Measurements from ENCODE around the gene BCKDHA. TPM values are rescaled to one million over a fixed set of nuclear protein-coding genes. Genes with fewer than 3 reads are reported as not detected.

Gene BCKDHA
- total and polyA plus RNA-seq, 9 of the 15 experiments (the other 6 are each of a cell fraction or from before 2014, with no cell fraction given) = 4.5 to 52.5 (median 14.1) TPM

- no peak for TF ChIP-seq ATF4 (CRISPR knock-in tag; IDR thresholded peaks at IDR 0.05)
- TF ChIP-seq SMARCA5 (IDR thresholded peaks at IDR 0.05) = no peak
- TF ChIP-seq ZNF133 (CRISPR knock-in tag; IDR thresholded peaks at IDR 0.05) = no peak
- TF ChIP-seq DIDO1 (tag; IDR thresholded peaks at IDR 0.05; ENCODE audit: low read depth) = no peak
- 0 out of 2 replicates have a peak, but pooled peaks have one; percentile 39 for TF ChIP-seq ELF4 (CRISPR knock-in tag; IDR thresholded peaks at IDR 0.05)
These were observed 43.9 kb upstream of the BCKDHA start, which contains the start of gene TGFB1 (continued) for GRCh38 chr19:41353466-41354342.

DNA sequence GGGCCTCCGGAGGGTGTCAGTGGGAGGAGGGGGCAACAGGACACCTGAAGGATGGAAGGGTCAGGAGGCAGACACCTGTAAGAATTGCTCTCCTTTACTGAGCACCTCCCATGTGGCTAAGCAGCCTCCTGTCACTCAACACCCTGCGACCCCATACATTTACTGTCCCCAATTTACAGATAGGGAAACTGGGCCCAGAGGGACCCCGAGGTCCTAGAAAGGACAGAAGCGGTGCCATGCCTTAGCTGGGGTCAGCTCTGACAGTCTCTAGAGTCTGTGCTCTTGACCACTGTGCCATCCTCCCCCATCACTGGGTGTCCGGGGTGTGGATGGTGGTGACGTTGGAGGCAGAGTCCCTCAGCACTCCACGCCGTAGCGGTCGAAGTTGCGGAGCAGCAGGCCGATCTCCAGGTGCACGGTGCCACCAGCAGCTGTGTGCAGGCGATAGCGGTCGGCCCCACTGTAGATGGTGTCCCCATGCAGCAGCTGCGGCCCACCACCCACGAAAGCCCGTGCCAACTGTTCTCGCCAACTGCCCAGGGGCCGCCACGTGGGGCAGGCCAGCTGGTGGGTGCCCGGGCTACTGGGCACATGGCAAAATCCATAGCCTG, 43.2 kb upstream of the BCKDHA start:
- peak overlapping the region; percentile 98 for H3K4me3 ChIP-seq
- 86% methylated on average over 23 of the region's 23 CpGs for WGBS (ENCODE audit: insufficient coverage, low coverage, missing lambda C conversion rate)
- intact Hi-C loops (cut with micrococcal nuclease) = loop anchor here (5.0 kb wide), 2 partner anchors 47 to 92 kb away; partner anchors contain the start of gene HNRNPUL1
- H3K9me1 ChIP-seq (ENCODE audit: control insufficient read depth, insufficient read depth, low read length) = no peaks in the 10 kb centered on the region
- in situ Hi-C loops (cut with MboI) = no loop called here
- DNase-seq (ENCODE audit: extremely low read depth in 1 of 4, low spot score in 3 of 4) = no peak
- peaks cover 11 to 49% of the 10 kb centered on the region in 2 experiments for H3K4me1 ChIP-seq (replicated peaks in 1 of 2; ENCODE audit: control insufficient read depth in 2 of 2, insufficient read depth in 2 of 2, low read length in 2 of 2)
- no peaks in the 10 kb centered on the region for H3K9me3 ChIP-seq (replicated peaks; ENCODE audit: control insufficient read depth, insufficient read depth, low read depth, low read length)
- peaks cover 20% of the 10 kb centered on the region for H3K36me3 ChIP-seq (ENCODE audit: control insufficient read depth, insufficient read depth, low read length)
- CTCF ChIA-PET (ENCODE audit: low intra/inter-chr PET ratio) = no interaction called here
- H3K4me2 ChIP-seq (ENCODE audit: insufficient read depth, low read length) = peak overlapping the region; percentile 68
- peak overlapping the region; percentile 30; the same call in 2 of the 3 replicates for H3K27ac ChIP-seq (ENCODE audit: extremely low read depth, low read depth, low read length)
- no peak for FAIRE-seq
- H3K9ac ChIP-seq (ENCODE audit: insufficient read depth in 1 of 2, low read depth in 2 of 2, low read length in 2 of 2) = peak overlapping the region; percentile 39 to 88; a peak in 3 of 4 replicates
- H2AFZ ChIP-seq (ENCODE audit: low read depth, low read length) = peak overlapping the region; percentile 74
- H3K27me3 ChIP-seq (ENCODE audit: control insufficient read depth in 2 of 2, insufficient read depth in 2 of 2, low read length in 2 of 2) = no peaks in the 10 kb centered on the region
- ATAC-seq = no peak
- no TSS peak for BruUV-seq (replicated peaks)
- peaks cover 13% of the 10 kb centered on the region for H4K20me1 ChIP-seq (replicated peaks; ENCODE audit: control insufficient read depth, insufficient read depth, low read length)
- POLR2A ChIA-PET = interaction anchor here (0.6 to 2.0 kb wide), 2 partner anchors 9 to 38 kb away, joined by 3 to 10 read pairs; partner anchors contain the start of gene B9D2
- peaks cover 50% of the 10 kb centered on the region for H3K79me2 ChIP-seq (ENCODE audit: control insufficient read depth, insufficient read depth, low read length)
- TF ChIP-seq, protein P1, sequence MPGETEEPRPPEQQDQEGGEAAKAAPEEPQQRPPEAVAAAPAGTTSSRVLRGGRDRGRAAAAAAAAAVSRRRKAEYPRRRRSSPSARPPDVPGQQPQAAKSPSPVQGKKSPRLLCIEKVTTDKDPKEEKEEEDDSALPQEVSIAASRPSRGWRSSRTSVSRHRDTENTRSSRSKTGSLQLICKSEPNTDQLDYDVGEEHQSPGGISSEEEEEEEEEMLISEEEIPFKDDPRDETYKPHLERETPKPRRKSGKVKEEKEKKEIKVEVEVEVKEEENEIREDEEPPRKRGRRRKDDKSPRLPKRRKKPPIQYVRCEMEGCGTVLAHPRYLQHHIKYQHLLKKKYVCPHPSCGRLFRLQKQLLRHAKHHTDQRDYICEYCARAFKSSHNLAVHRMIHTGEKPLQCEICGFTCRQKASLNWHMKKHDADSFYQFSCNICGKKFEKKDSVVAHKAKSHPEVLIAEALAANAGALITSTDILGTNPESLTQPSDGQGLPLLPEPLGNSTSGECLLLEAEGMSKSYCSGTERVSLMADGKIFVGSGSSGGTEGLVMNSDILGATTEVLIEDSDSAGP (CRISPR knock-in tag; IDR thresholded peaks at IDR 0.05) = 0 out of 2 replicates have a peak, but pooled peaks have one; percentile 26
- TF ChIP-seq RAD21 (CRISPR knock-in tag; conservative IDR thresholded peaks at IDR 0.05 in 1 of 2, IDR thresholded peaks at IDR 0.05 in 1 of 2) (no peak), MAZ (CRISPR knock-in tag; conservative IDR thresholded peaks at IDR 0.05 in 1 of 2, IDR thresholded peaks at IDR 0.05 in 1 of 2) (no peak), IRF1 (CRISPR knock-in tag; IDR thresholded peaks at IDR 0.05; ENCODE audit: borderline replicate concordance) (no peak), SUPT5H (IDR thresholded peaks at IDR 0.05) (no peak), HDGF (IDR thresholded peaks at IDR 0.05) (0 out of 2 replicates have a peak, but pooled peaks have one; percentile 5), SMAD3 (CRISPR knock-in tag; conservative IDR thresholded peaks at IDR 0.05) (no peak)
- TF ChIP-seq, protein P2, sequence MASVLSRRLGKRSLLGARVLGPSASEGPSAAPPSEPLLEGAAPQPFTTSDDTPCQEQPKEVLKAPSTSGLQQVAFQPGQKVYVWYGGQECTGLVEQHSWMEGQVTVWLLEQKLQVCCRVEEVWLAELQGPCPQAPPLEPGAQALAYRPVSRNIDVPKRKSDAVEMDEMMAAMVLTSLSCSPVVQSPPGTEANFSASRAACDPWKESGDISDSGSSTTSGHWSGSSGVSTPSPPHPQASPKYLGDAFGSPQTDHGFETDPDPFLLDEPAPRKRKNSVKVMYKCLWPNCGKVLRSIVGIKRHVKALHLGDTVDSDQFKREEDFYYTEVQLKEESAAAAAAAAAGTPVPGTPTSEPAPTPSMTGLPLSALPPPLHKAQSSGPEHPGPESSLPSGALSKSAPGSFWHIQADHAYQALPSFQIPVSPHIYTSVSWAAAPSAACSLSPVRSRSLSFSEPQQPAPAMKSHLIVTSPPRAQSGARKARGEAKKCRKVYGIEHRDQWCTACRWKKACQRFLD (CRISPR knock-in tag; IDR thresholded peaks at IDR 0.05) = no peak

Data from K562 (cell line).